Spleen (tissue), 7 donors: Measurements from ENCODE around the gene PSG1.
"Not testable (repeated sequence)": the region's sequence is repeated elsewhere in the genome, so short reads cannot be mapped to it uniquely, and the experiment has no call there.

Experiments
- CTCF ChIP-seq, 11 experiments: fragments of 200-600 bp in 7 of 11; fragments of 450-650 bp in 4 of 11; sonication (generic) in 4 of 11; IDR thresholded peaks in 8 of 11; conservative IDR thresholded peaks in 3 of 11; 1 replicate in 7 of 11; 2 replicates in 4 of 11; pipeline versions ENCODE4 v1.4.0 to v1.8.0; 2016 to 2021; ENCODE audit warnings: antibody characterized with exemption in 11 of 11, inconsistent platforms in 4 of 11, mild to moderate bottlenecking in 1 of 11
- POLR2A ChIP-seq, 3 donors: fragments of 450-650 bp; IDR thresholded peaks; one replicate each; pipeline ENCODE4 v1.5.1; 2017; ENCODE audit warnings: antibody characterized with exemption in 3 of 3, mild to moderate bottlenecking in 1 of 3
- POLR2AphosphoS5 ChIP-seq, 3 donors: sonication (generic); formaldehyde crosslinking; IDR thresholded peaks; one replicate each; pipeline ENCODE4 v1.5.1; 2017; ENCODE audit warnings: antibody characterized with exemption in 3 of 3
- donor health status: DM: no; HTN: no; CAD: no; lungs with moderate emphysema.
- donor health status: DM: no; HTN: no; CAD: no.
- donor health status: DM: no; HTN: no; CAD: no.

DNA sequence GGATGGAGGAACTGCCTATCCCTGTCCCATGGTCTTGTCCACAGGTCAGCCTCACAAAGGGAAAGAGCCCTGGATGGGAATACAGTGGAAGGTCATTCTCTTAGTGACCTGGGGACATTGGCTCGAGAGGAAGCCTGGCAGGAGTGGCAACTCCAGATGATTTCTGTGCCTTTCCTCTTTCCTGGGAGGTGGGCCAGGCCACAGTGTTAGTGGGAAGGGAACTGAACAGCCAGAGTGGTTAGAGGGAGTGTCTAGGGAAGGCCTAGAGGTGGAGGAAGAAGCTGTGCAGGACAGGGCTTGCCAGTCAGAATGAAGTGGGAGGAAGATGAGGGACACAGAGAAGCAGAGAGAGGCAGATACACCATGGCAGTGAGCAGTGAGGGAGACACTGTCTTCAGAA, 3.6 kb downstream of the PSG1 start:
- not testable (repeated sequence) for TF ChIP-seq CTCF (IDR thresholded peaks at IDR 0.05 in 8 of 11, conservative IDR thresholded peaks at IDR 0.05 in 3 of 11); POLR2AphosphoS5 (IDR thresholded peaks at IDR 0.05); POLR2A (IDR thresholded peaks at IDR 0.05)
